Upper lobe of left lung (tissue), 6 donors: Measurements from ENCODE around the gene CTSZ. TPM values are rescaled to one million over a fixed set of nuclear protein-coding genes. Genes with fewer than 3 reads are reported as not detected.

Source experiments
- ATAC-seq, 2 donors: fragments of 200-7000 bp; cut with Tn5 transposase; one replicate each; pipeline ENCODE4 v1.9.1; 2022; ENCODE audit warnings: mild to moderate bottlenecking in 2 of 2, moderate library complexity in 2 of 2; ENCODE audit not compliant: low FRiP score in 2 of 2
- DNase-seq, 2 donors: peaks; one replicate each; pipeline ENCODE4 v3.0.0-alpha.2; 2019 to 2020
- H3K27ac ChIP-seq, 4 donors: fragments of 200-600 bp; sonication (generic); one replicate each; pipeline ENCODE4 v1.5.1; 2016 to 2019
- H3K27me3 ChIP-seq, 4 donors: fragments of 200-600 bp; sonication (generic); one replicate each; pipeline ENCODE4 v1.5.1; 2017 to 2019
- H3K36me3 ChIP-seq, 4 donors: fragments of 200-600 bp; sonication (generic); one replicate each; pipeline ENCODE4 v1.5.1; 2016 to 2019
- H3K4me1 ChIP-seq, 4 donors: fragments of 200-600 bp; sonication (generic); one replicate each; pipeline ENCODE4 v1.5.1; 2018 to 2019
- H3K4me3 ChIP-seq, 4 donors: fragments of 200-600 bp; sonication (generic); one replicate each; pipeline ENCODE4 v1.5.1; 2017 to 2019; ENCODE audit warnings: mild to moderate bottlenecking in 2 of 4, moderate library complexity in 1 of 4
- H3K9me3 ChIP-seq, 4 donors: fragments of 200-600 bp; sonication (generic); one replicate each; pipeline ENCODE4 v1.5.1; 2018 to 2019
- CTCF ChIP-seq, 6 experiments: fragments of 450-650 bp in 4 of 6; fragments of 200-600 bp in 2 of 6; sonication (generic) in 2 of 6; IDR thresholded peaks; one replicate each; pipeline ENCODE4 v1.5.1; 2016 to 2019; ENCODE audit warnings: antibody characterized with exemption in 6 of 6
- EP300 ChIP-seq, 4 donors: sonication (generic); formaldehyde crosslinking; IDR thresholded peaks; one replicate each; pipeline ENCODE4 v1.5.1; 2017; ENCODE audit warnings: antibody characterized with exemption in 4 of 4, control low read depth in 2 of 4
- POLR2A ChIP-seq, 4 donors: fragments of 450-650 bp; IDR thresholded peaks; one replicate each; pipeline ENCODE4 v1.5.1; 2016 to 2017; ENCODE audit warnings: antibody characterized with exemption in 4 of 4, mild to moderate bottlenecking in 2 of 4
- POLR2AphosphoS5 ChIP-seq, 2 donors: sonication (generic); formaldehyde crosslinking; IDR thresholded peaks; one replicate each; pipeline ENCODE4 v1.5.1; 2017; ENCODE audit warnings: antibody characterized with exemption in 2 of 2
- WGBS, 2 donors: methylation state at CpG; one replicate each; pipeline ENCODE4 v1.1.5; 2017 to 2018; 5-methylcytosine and 5-hydroxymethylcytosine counted together
- total RNA-seq, 6 donors: library from RNA; depleted of rRNA in 4 of 6; stranded (reverse); fragments of >200 nt in 4 of 6; gene quantifications; one replicate each; pipeline versions ENCODE4 v1.1.0 to v1.2.1, GENCODE V29; 2016 to 2021
- donor health status: DM: no; HTN: no; CAD: no; lungs with moderate emphysema.
- donor health status: DM: no; HTN: yes; CAD: no; lungs with severe emphysema.

CTSZ gene
- 100 to 1,000 TPM; 196 to 503 (median 397) TPM for total RNA-seq

GRCh38 chr20:59006864-59007664, at the start of gene CTSZ:
CTSZ (minus strand) TSS chr20:59007254; CDS start chr20:59007128, 126 bp downstream.
- Histone ChIP-seq H3K4me1 (peaks cover 49 to 58% (median 56%) of the 10 kb centered on the region in 4 donors), H3K36me3 (peaks cover 0 to 12% (median 5%) of the 10 kb centered on the region in 4 donors), H3K4me3 (peak within 1 kb of the TSS; percentile 69 to 89 (median 78)), H3K27me3 (no peaks in the 10 kb centered on the region), H3K9me3 (no peaks in the 10 kb centered on the region), H3K27ac (peak within 1 kb of the TSS; percentile 86 to 95 (median 92))
- ATAC-seq (peak; percentile 52 to 86), DNase-seq (peak; percentile 82 to 94)
- TF ChIP-seq POLR2AphosphoS5 (IDR thresholded peaks at IDR 0.05): peak in 1 of 2 donors; percentile 56
- peak in 3 of 4 donors; percentile 52 to 87 (median 73) for TF ChIP-seq POLR2A (IDR thresholded peaks at IDR 0.05)
- TF ChIP-seq EP300 (IDR thresholded peaks at IDR 0.05): no peak
- TF ChIP-seq CTCF (IDR thresholded peaks at IDR 0.05): no peak
- WGBS, 2 donors: 14 to 18% methylated on average over 12 to 28 of the region's 82 CpGs

GRCh38 chr20:59055302-59055701, 48.2 kb upstream of the CTSZ start:
- 53 to 65% methylated on average over 7 of the region's 7 CpGs for WGBS, 2 donors
- ATAC-seq: no peak
- Histone ChIP-seq H3K36me3 (no peaks in the 10 kb centered on the region), H3K4me3 (no peak overlapping the region), H3K4me1 (no peaks in the 10 kb centered on the region), H3K27ac (no peak overlapping the region), H3K27me3 (no peaks in the 10 kb centered on the region), H3K9me3 (no peaks in the 10 kb centered on the region)
- DNase-seq: no peak
- TF ChIP-seq POLR2AphosphoS5 (IDR thresholded peaks at IDR 0.05): no peak
- peak in 3 of 6 experiments; percentile 13 to 29 (median 27) for TF ChIP-seq CTCF (IDR thresholded peaks at IDR 0.05)
- TF ChIP-seq EP300 (IDR thresholded peaks at IDR 0.05): no peak

- Histone ChIP-seq H3K4me1 (peaks cover 0 to 7% (median 5%) of the 10 kb centered on the region in 4 donors), H3K36me3 (no peaks in the 10 kb centered on the region), H3K27ac (no peak overlapping the region), H3K9me3 (no peaks in the 10 kb centered on the region), H3K4me3 (no peak overlapping the region), H3K27me3 (no peaks in the 10 kb centered on the region)
- TF ChIP-seq CTCF (IDR thresholded peaks at IDR 0.05): no peak
- TF ChIP-seq POLR2AphosphoS5 (IDR thresholded peaks at IDR 0.05): no peak
- TF ChIP-seq EP300 (IDR thresholded peaks at IDR 0.05): no peak
- TF ChIP-seq POLR2A (IDR thresholded peaks at IDR 0.05): no peak
- 88 to 89% methylated on average over 4 to 6 of the region's 6 CpGs for WGBS, 2 donors
- DNase-seq (no peak), ATAC-seq (no peak)
Observed at GRCh38 chr20:59051666-59052185, 44.7 kb upstream of the CTSZ start.

GRCh38 chr20:59050437-59050836, 43.4 kb upstream of the CTSZ start:
- Histone ChIP-seq H3K27me3 (no peaks in the 10 kb centered on the region), H3K4me3 (no peak overlapping the region), H3K9me3 (no peaks in the 10 kb centered on the region), H3K4me1 (peaks cover 0 to 7% (median 5%) of the 10 kb centered on the region in 4 donors), H3K27ac (no peak overlapping the region), H3K36me3 (no peaks in the 10 kb centered on the region)
- DNase-seq: no peak
- TF ChIP-seq EP300 (IDR thresholded peaks at IDR 0.05) (no peak), POLR2AphosphoS5 (IDR thresholded peaks at IDR 0.05) (no peak), POLR2A (IDR thresholded peaks at IDR 0.05) (no peak), CTCF (IDR thresholded peaks at IDR 0.05) (no peak)
- 66 to 69% methylated on average over 1 of the region's 1 CpG for WGBS, 2 donors
- no peak for ATAC-seq
